ENCODE measurements around the gene DLGAP1.

Gene DLGAP1

GRCh38 chr18:3645384-3646156, 809.5 kb downstream of the DLGAP1 start:
- no peak overlapping the region for H3K4me3 ChIP-seq (replicated peaks in 1 of 2; ENCODE audit: low read depth in 2 of 2, low read length in 2 of 2)
- no peak for DNase-seq (ENCODE audit: low read depth in 2 of 2)
- TF ChIP-seq CTCF (IDR thresholded peaks at IDR 0.05; ENCODE audit: low read depth, low read length), result no peak

DNA sequence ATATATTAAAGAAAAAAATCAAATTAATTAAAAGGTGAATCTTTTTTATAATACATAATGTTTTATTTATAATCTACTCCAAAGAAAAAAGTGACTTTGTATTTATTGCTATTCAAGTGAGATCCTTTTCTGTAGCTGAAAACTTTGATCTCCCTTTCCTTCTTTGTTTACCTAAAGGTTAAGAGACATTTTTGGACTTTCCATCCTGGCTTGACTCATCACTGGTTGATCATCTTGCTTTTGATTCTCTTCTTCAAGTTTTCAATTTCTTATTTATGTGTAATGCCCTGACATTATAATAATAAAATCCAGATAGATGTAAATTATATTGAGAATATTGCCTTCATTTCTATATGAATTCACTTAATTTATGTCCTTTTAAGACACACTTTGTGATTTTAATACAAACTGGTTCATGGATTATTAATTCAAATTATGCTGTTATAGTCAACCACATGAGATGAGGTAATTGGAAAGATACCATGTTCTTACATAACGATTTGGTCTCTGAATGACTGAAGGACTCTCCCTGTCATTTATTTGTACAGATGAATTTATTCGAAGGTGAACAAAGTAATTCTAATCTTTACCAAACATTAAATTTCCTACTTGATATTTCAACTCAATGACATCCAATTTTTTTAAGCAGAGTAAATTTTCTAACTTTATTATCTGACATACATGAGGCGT, 820.7 kb downstream of the DLGAP1 start:
- H3K4me3 ChIP-seq (replicated peaks in 1 of 2; ENCODE audit: low read depth in 2 of 2, low read length in 2 of 2), result no peak overlapping the region
- no peak for TF ChIP-seq CTCF (IDR thresholded peaks at IDR 0.05; ENCODE audit: low read depth, low read length)
- no peak for DNase-seq (ENCODE audit: low read depth in 2 of 2)

GRCh38 chr18:3631887-3632286, 823.2 kb downstream of the DLGAP1 start:
- no peak overlapping the region for H3K4me3 ChIP-seq (replicated peaks in 1 of 2; ENCODE audit: low read depth in 2 of 2, low read length in 2 of 2)
- DNase-seq (ENCODE audit: low read depth in 2 of 2), result no peak
- TF ChIP-seq CTCF (IDR thresholded peaks at IDR 0.05; ENCODE audit: low read depth, low read length), result no peak

DNA sequence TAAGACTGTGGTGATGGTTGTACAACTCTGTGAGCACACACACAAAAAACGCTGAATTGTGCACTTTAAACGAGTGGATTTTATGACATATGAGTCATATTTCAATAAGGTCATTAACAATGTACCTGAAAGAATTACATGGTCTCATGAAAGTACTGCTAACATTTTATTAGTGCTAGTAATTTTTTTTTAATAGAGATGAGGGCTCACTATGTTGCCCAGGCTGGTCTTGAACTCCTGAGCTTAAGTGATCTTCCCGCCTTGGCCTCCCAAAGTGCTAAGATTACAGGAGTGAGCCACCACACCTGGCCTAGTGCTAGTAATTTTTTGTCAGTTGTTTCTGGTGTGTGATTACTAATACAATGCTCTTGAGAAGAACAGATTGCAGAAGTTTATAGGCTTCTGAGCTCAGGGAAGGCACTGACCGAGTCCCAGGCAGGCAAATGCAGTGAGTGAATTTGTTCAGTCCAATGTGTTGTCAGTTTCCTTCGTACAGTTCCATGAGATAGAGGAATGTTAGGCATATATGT, 828.1 kb downstream of the DLGAP1 start:
- TF ChIP-seq CTCF (IDR thresholded peaks at IDR 0.05; ENCODE audit: low read depth, low read length), result no peak
- no peak for DNase-seq (ENCODE audit: low read depth in 2 of 2)

DNA sequence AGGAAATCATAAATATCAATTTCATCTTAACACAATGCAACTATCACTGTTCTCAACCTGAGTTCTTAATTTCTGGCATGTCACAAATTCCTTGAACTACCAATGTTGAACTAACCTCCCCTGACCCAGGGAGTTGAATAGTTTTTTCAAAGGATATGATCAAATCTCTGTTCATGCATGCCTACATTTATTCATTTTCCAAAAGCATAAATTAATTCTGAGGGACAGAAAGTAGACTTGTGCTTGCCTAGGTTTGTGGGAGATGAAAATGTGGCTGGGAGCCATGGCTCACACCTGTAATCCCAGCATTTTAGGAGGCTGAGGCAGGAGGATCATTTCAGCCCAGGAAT, 829.4 kb downstream of the DLGAP1 start:
- no peak overlapping the region for H3K4me3 ChIP-seq (replicated peaks in 1 of 2; ENCODE audit: low read depth in 2 of 2, low read length in 2 of 2)
- DNase-seq (ENCODE audit: low read depth in 2 of 2), result peak in 1 of 2 donors; percentile 47
- no peak for TF ChIP-seq CTCF (IDR thresholded peaks at IDR 0.05; ENCODE audit: low read depth, low read length)

More for the DNA sequence above, 828.1 kb downstream of the DLGAP1 start:
- no peak overlapping the region for H3K4me3 ChIP-seq (replicated peaks in 1 of 2; ENCODE audit: low read depth in 2 of 2, low read length in 2 of 2)

DNA sequence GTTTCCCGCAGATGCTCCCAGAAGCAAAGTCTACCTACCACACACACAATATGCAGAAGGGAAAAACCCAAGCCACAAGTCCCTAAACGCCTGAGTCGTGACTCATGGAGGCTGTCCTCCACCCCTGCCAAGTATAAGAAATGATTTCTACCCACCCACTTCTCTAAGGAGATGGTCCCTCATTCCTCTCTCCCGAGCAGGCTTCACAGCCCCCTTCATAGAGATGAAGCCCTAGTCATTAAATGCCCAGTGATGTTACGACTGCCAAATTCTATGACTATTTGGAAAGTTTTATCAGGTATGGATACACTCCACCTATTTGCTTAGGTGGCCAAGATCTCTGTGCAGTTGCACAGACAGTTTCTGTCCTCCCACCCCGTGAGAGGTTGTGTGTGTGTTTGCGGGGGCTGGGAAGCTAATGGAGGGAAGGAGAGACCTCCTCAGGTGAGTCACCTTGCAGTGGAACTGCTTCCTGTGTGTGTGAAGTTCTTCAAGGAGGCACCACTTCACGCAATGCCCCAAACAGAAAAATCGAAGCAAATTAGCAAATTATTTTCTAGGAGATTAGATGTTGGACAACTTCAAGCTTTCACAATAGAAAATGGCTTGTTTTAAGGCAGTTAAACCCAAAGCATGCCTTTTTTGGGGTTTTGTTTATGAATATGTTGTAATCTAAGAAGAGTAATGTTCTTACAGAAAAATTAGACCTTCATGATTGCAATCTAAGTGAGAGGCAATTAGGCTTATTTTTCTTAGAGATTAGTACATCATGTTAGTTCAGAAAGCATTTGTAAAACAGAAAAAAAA, 830.0 kb downstream of the DLGAP1 start:
- TF ChIP-seq CTCF (IDR thresholded peaks at IDR 0.05; ENCODE audit: low read depth, low read length), result no peak
- peak; percentile 94 to 99 for DNase-seq (ENCODE audit: low read depth in 2 of 2)
- H3K4me3 ChIP-seq (replicated peaks in 1 of 2; ENCODE audit: low read depth in 2 of 2, low read length in 2 of 2), result peak overlapping the region in 1 of 2 donors; percentile 41
